HG02973 (cell line): ENCODE measurements around the gene CD1E.
"Not testable (repeated sequence)": the region's sequence is repeated elsewhere in the genome, so short reads cannot be mapped to it uniquely, and the experiment has no call there.

Source experiments
- ATAC-seq: cut with Tn5 transposase; IDR thresholded peaks from one replicate; pipeline ENCODE4 v1.9.1; 2021; ENCODE audit warnings: moderate library complexity; ENCODE audit not compliant: unreplicated experiment

Gene CD1E

GRCh38 chr1:158362482-158362881, 8.8 kb downstream of the CD1E start:
- no peak for ATAC-seq

DNA sequence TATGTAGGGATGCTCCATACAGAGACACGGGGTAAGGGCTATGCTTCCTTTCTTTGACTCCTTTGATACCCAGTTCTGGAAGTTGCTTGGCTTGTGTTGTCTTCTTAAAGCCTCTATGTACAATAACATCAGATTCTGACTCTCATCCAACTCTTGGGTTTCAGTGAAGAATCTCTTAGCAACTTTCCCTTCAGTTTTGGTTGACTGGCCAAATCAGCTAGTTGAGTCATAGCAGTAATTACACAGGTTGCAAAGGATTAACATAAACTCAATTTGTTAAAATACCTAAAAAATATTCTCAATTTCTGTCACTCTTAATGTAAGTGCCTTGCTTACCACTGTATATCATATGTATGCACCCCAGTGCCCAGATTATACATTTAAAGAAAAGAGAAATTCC, 9.2 kb downstream of the CD1E start:
- ATAC-seq: no peak

DNA sequence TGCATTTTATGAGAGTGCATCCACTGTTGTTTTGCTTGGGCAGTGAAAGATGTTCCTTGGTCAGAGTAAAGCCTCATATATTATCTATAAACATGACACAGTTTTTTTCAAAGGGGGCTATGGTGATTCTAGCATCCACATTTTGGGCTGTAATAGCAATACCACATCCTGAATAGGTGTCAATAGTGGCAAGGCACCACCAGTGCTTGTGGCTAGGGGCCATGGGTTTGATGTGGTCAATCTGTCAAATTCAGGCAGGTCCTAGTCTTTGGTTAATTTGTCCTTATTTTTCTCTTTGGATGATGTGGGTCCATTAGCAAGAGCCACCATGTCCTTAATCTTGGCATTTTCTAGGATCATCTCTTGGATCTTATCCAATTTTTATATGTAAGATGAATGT, 13.1 kb downstream of the CD1E start:
- no peak for ATAC-seq

DNA sequence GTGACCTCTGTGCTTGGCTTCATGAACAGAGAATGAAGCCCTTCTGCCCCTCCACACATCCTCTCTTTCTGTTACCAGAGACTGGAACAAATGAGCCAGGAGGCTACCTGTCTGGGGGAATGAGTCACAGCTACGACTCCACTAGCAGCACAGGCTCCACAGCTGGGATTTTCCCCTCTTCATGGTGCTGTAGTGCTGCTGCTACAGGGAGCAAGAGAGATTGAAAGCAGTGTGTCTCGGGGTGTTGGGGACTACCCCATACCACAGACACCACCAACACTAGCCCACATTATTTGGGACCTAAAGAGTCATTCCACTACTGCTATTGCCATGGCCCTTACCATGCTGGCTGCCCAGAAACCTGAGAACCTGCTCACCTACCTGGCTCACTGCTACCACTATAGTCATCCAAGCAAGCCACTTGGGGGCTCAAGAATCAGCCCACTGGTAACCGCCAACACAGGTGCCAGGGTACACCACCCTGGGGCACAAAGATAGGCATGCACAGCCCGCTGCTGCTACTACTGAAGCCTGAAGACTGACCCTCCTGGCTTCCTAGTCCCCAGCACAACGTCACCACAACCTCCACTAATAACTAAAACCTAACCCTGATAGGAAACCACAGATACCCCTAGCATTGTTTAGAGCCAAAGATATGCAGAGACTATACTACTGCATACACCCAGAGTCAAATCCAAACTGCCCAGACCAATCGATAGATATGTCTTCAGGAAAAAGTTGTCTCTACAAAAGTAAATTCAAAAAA, 17.7 kb downstream of the CD1E start:
- peak; percentile 97 for ATAC-seq

- ATAC-seq: not testable (repeated sequence)
Measured at GRCh38 chr1:158374101-158374500, 20.4 kb downstream of the CD1E start.

GRCh38 chr1:158374860-158375259, 21.2 kb downstream of the CD1E start:
- no peak for ATAC-seq

DNA sequence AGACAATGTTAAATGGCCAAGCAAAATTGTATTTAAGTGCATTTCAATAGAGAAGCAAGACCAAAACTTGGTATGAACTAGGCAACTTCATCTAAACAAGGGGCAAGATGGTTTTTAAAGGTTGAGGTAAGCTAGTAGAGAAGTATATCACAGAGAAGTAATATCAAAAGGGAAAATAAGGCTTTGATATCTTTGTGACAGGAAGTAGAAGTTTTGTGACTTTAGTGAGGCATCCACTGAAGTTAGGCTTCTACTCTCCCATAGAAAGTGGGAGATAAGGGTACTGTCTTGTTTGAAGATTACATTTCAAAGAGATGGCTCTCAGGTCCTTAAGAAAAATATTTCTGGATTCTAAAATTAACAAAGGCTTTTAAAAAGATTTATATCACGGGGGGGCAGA, 36.6 kb downstream of the CD1E start:
- no peak for ATAC-seq

DNA sequence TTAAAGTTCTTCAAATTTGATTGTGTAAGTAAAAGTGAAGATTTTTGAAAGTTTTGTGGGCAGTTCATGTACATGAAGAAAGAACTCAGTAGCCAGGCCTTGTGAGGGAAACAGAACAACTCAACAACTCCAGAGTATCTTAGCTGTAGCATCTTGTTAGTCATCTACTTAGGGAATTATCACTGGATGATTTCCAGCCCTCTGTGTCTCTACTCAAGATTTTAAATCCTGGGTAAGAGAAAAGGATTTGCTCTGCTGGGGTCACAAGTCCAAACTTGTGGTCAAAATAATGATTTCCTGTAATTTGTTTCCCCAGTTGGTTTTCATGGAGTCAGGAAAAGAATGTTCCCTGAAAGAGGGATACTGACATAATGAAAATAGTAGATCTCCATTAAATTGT, 37.4 kb downstream of the CD1E start:
- no peak for ATAC-seq

GRCh38 chr1:158393476-158393875, 39.8 kb downstream of the CD1E start:
- no peak for ATAC-seq

GRCh38 chr1:158396646-158397045, 43.0 kb downstream of the CD1E start:
- no peak for ATAC-seq

- no peak for ATAC-seq
Measured at GRCh38 chr1:158398818-158399514, 45.3 kb downstream of the CD1E start, which contains the start of gene OR10T2. Gene OR10T2, minus strand, starts transcription at chr1:158399466. Its CDS starts 0 bp downstream, at chr1:158399466.

DNA sequence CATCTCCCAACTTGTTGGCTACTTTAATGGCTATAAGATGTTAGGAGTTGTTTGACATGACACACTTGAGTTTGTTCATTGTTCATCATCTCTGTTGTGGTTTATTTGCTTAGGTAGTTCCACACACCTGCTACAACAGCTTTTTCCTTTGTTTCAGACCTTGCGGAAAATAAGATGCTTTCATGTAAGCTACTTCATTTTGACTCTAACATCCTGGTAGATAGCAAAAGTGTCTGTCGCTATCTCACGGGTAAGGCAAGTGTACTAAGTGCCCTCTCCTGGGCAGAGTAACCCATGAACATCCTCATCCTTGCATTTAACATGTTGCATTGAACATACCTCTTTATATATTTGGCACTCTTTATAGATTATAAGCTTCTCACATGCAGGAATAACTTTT, 47.2 kb downstream of the CD1E start:
- no peak for ATAC-seq

GRCh38 chr1:158407092-158407491, 53.4 kb downstream of the CD1E start:
- ATAC-seq: no peak
